NB4 (cell line): ENCODE data around the gene ZMYND8.

ENCODE experiments used
- POLR2A ChIP-seq: IDR thresholded peaks from 2 replicates; pipeline ENCODE4 v1.6.1; 2011; ENCODE audit warnings: mild to moderate bottlenecking; ENCODE audit not compliant: insufficient read length; ENCODE audit errors: extremely low read depth
- TF ChIP-seq, protein P1 (sequence below): IDR thresholded peaks from one replicate; pipeline ENCODE4 v1.5.1; 2012; ENCODE audit warnings: low read depth, low read length

- TF ChIP-seq, protein P1, sequence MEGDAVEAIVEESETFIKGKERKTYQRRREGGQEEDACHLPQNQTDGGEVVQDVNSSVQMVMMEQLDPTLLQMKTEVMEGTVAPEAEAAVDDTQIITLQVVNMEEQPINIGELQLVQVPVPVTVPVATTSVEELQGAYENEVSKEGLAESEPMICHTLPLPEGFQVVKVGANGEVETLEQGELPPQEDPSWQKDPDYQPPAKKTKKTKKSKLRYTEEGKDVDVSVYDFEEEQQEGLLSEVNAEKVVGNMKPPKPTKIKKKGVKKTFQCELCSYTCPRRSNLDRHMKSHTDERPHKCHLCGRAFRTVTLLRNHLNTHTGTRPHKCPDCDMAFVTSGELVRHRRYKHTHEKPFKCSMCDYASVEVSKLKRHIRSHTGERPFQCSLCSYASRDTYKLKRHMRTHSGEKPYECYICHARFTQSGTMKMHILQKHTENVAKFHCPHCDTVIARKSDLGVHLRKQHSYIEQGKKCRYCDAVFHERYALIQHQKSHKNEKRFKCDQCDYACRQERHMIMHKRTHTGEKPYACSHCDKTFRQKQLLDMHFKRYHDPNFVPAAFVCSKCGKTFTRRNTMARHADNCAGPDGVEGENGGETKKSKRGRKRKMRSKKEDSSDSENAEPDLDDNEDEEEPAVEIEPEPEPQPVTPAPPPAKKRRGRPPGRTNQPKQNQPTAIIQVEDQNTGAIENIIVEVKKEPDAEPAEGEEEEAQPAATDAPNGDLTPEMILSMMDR, result no peak
- TF ChIP-seq POLR2A, result no peak
These were observed 87.0 kb downstream of the ZMYND8 start for GRCh38 chr20:47269309-47270165.
